SK-N-SH (cell line): ENCODE results near the gene ZNF576. TPM values are rescaled to one million over a fixed set of nuclear protein-coding genes. Genes with fewer than 3 reads are reported as not detected.

Experiments
- CTCF ChIA-PET: fragments of 300-600, 350-600 bp; formaldehyde crosslinking; extraction: SDS; loops from one replicate; lab custom pipeline; 2021; lab: Yijun Ruan, JAX
- POLR2A ChIA-PET: fragments of 350-600 bp; sonication (Branson Sonifier 250); formaldehyde crosslinking; extraction: SDS; loops from one replicate; lab custom pipeline; 2020; ENCODE audit warnings: antibody characterized with exemption, inconsistent platforms; lab: Yijun Ruan, JAX
- DNase-seq: peaks from one replicate; pipeline ENCODE4 v3.0.0; 2012
- H2AFZ ChIP-seq: fragments of 200-600 bp; sonication (generic); 2 replicates; pipeline ENCODE4 v1.8.1; 2016; ENCODE audit warnings: antibody characterized with exemption, mild to moderate bottlenecking, low read depth
- H3F3A ChIP-seq: fragments of 200-600 bp; sonication (generic); replicated peaks from 2 replicates; pipeline ENCODE3; 2016; ENCODE audit warnings: antibody characterized with exemption, mild to moderate bottlenecking; ENCODE audit not compliant: insufficient read depth
- H3K27ac ChIP-seq, 2 experiments: fragments of 200-500 bp in 1 of 2; fragments of 200-600 bp in 1 of 2; sonication (Bioruptor generic) in 1 of 2; sonication (generic), shearing (Covaris generic) in 1 of 2; 2 replicates each; pipeline versions ENCODE4 v1.5.1 to v1.6.1; 2014 to 2016; ENCODE audit warnings: low read depth in 2 of 2, inconsistent platforms in 1 of 2, low read length in 1 of 2, mild to moderate bottlenecking in 1 of 2, mixed read lengths in 1 of 2
- H3K27me3 ChIP-seq: fragments of 200-600 bp; sonication (generic), shearing (Covaris generic); 2 replicates; pipeline ENCODE4 v1.6.1; 2016; ENCODE audit warnings: mixed run types; ENCODE audit not compliant: insufficient read depth
- H3K36me3 ChIP-seq, 2 experiments: fragments of 200-500 bp in 1 of 2; fragments of 200-600 bp in 1 of 2; sonication (Bioruptor generic) in 1 of 2; sonication (generic) in 1 of 2; replicated peaks in 1 of 2; 2 replicates each; pipeline versions ENCODE3 to v1.5.1; 2014 to 2016; ENCODE audit warnings: low read length in 1 of 2, mild to moderate bottlenecking in 1 of 2; ENCODE audit not compliant: insufficient read depth in 2 of 2, control insufficient read depth in 1 of 2
- H3K4me1 ChIP-seq, 2 experiments: fragments of 200-500 bp in 1 of 2; fragments of 200-600 bp in 1 of 2; sonication (Bioruptor generic) in 1 of 2; sonication (generic), shearing (Covaris generic) in 1 of 2; 2 replicates each; pipeline versions ENCODE4 v1.5.1 to v1.6.1; 2014 to 2016; ENCODE audit warnings: low read depth in 1 of 2, low read length in 1 of 2, mixed run types in 1 of 2; ENCODE audit not compliant: insufficient read depth in 2 of 2, control insufficient read depth in 1 of 2
- H3K4me2 ChIP-seq: fragments of 200-600 bp; sonication (generic), shearing (Covaris generic); 2 replicates; pipeline ENCODE4 v1.6.1; 2017; ENCODE audit warnings: mixed run types
- H3K4me3 ChIP-seq, 2 experiments: fragments of 200-500 bp in 1 of 2; fragments of 200-600 bp in 1 of 2; sonication (Bioruptor generic) in 1 of 2; sonication (generic), shearing (Covaris generic) in 1 of 2; 2 replicates each; pipeline versions ENCODE4 v1.5.1 to v1.8.1; 2014 to 2016; ENCODE audit warnings: low read depth in 2 of 2, inconsistent platforms in 1 of 2, low read length in 1 of 2, mild to moderate bottlenecking in 1 of 2, mixed read lengths in 1 of 2, moderate library complexity in 1 of 2
- H3K79me2 ChIP-seq: fragments of 200-600 bp; sonication (generic); 2 replicates; pipeline ENCODE4 v1.8.1; 2017; ENCODE audit warnings: mild to moderate bottlenecking; ENCODE audit not compliant: insufficient read depth
- H3K9ac ChIP-seq: fragments of 200-600 bp; sonication (generic); 2 replicates; pipeline ENCODE4 v1.6.1; 2017; ENCODE audit warnings: mixed run types
- H3K9me2 ChIP-seq: fragments of 200-600 bp; sonication (generic); 2 replicates; pipeline ENCODE4 v1.6.1; 2017; ENCODE audit warnings: mixed run types
- H3K9me3 ChIP-seq: fragments of 200-600 bp; sonication (generic); 2 replicates; pipeline ENCODE4 v1.6.1; 2017; ENCODE audit warnings: mixed run types, mild to moderate bottlenecking, moderate library complexity
- H4K20me1 ChIP-seq: fragments of 200-600 bp; sonication (generic); 2 replicates; pipeline ENCODE4 v1.6.1; 2017; ENCODE audit warnings: mild to moderate bottlenecking, mixed run types; ENCODE audit not compliant: insufficient read depth
- EZH2phosphoT487 ChIP-seq: fragments of 200-600 bp; sonication (generic); IDR thresholded peaks from 2 replicates; pipeline ENCODE4 v1.6.1; 2017; ENCODE audit warnings: low read depth, mixed run types, mild to moderate bottlenecking, antibody characterized with exemption, moderate library complexity, borderline replicate concordance
- FOXJ3 ChIP-seq: sonication (generic); formaldehyde crosslinking; IDR thresholded peaks from 2 replicates; pipeline ENCODE4 v1.5.1; 2020; ENCODE audit warnings: mild to moderate bottlenecking, missing genetic modification reagents
- FOXM1 ChIP-seq: IDR thresholded peaks from 2 replicates; pipeline ENCODE4 v1.4.0; 2012; ENCODE audit warnings: low read depth, mild to moderate bottlenecking
- GABPA ChIP-seq: IDR thresholded peaks from 2 replicates; pipeline ENCODE4 v1.4.0; 2012; ENCODE audit warnings: low read depth, mild to moderate bottlenecking
- GATA2 ChIP-seq: sonication (generic); formaldehyde crosslinking; IDR thresholded peaks from 2 replicates; pipeline ENCODE4 v1.5.0; 2020; ENCODE audit warnings: mild to moderate bottlenecking, missing genetic modification reagents
- IRF3 ChIP-seq: fragments of 150-350 bp; IDR thresholded peaks from 2 replicates; pipeline ENCODE4 v1.6.1; 2016; ENCODE audit warnings: mild to moderate bottlenecking, low read depth, low read length
- MEF2A ChIP-seq: IDR thresholded peaks from 2 replicates; pipeline ENCODE4 v1.4.0; 2012; ENCODE audit warnings: low read depth, borderline replicate concordance
- MXI1 ChIP-seq: IDR thresholded peaks from 2 replicates; pipeline ENCODE4 v1.6.1; 2012; ENCODE audit warnings: mild to moderate bottlenecking, low read depth, low read length, improper control_type of control experiment
- NRF1 ChIP-seq: IDR thresholded peaks from 2 replicates; pipeline ENCODE4 v1.6.1; 2012; ENCODE audit warnings: low read depth, mild to moderate bottlenecking, low read length
- PBX3 ChIP-seq: IDR thresholded peaks from 2 replicates; pipeline ENCODE4; 2012
- RAD21 ChIP-seq: IDR thresholded peaks from 2 replicates; pipeline ENCODE4 v1.6.1; 2012; ENCODE audit warnings: mild to moderate bottlenecking, low read length
- RCOR1 ChIP-seq: fragments of 150-350 bp; IDR thresholded peaks from 2 replicates; pipeline ENCODE4 v1.6.1; 2017; ENCODE audit warnings: antibody characterized with exemption, low read length
- SIN3A ChIP-seq: IDR thresholded peaks from 2 replicates; pipeline ENCODE4 v1.6.1; 2012; ENCODE audit warnings: low read depth, mild to moderate bottlenecking, low read length, moderate library complexity, borderline replicate concordance
- SMC3 ChIP-seq: IDR thresholded peaks from 2 replicates; pipeline ENCODE4 v1.6.1; 2012; ENCODE audit warnings: low read depth, low read length, improper control_type of control experiment
- TAF1 ChIP-seq: IDR thresholded peaks from 2 replicates; pipeline ENCODE4 v1.6.1; 2012; ENCODE audit warnings: low read depth, mild to moderate bottlenecking, low read length, moderate library complexity, borderline replicate concordance
- USF2 ChIP-seq: fragments of 150-350 bp; IDR thresholded peaks from 2 replicates; pipeline ENCODE4 v1.6.1; 2017; ENCODE audit warnings: antibody characterized with exemption, low read length, low read depth, borderline replicate concordance
- ZBTB33 ChIP-seq: IDR thresholded peaks from 2 replicates; pipeline ENCODE4 v1.4.0; 2012; ENCODE audit warnings: low read depth, borderline replicate concordance
- WGBS: methylation state at CpG from one replicate; pipeline ENCODE4 v1.1.6; 2017; ENCODE audit warnings: low lambda C conversion rate; 5-methylcytosine and 5-hydroxymethylcytosine counted together
- polyA plus RNA-seq, 3 experiments: library from polyadenylated mRNA; depleted of rRNA; stranded (reverse); fragments of >200 nt; gene quantifications; 2 replicates each; pipeline ENCODE4 v1.2.3, GENCODE V29; 2012

The ZNF576 gene
- polyA plus RNA-seq, 1 of the 3 experiments (the other 2 are of a cell fraction) = 12.8 TPM

- Histone ChIP-seq H3K9ac (peak overlapping the region; percentile 94), H3K36me3 (peaks cover 23 to 28% of the 10 kb centered on the region in 2 experiments), H3K4me1 (peaks cover 8 to 22% of the 10 kb centered on the region in 2 experiments; a peak in 2 of 4 replicates), H3K9me3 (no peaks in the 10 kb centered on the region), H4K20me1 (peaks cover 9% of the 10 kb centered on the region; the same call in 1 of the 2 replicates), H3K27ac (peak overlapping the region; percentile 93 to 98), H2AFZ (peak overlapping the region; percentile 85), H3F3A (peaks cover 21% of the 10 kb centered on the region), H3K27me3 (no peaks in the 10 kb centered on the region), H3K4me2 (peak overlapping the region; percentile 99), H3K79me2 (peaks cover 70% of the 10 kb centered on the region), H3K4me3 (peak overlapping the region; percentile 72 to 80), H3K9me2 (no peaks in the 10 kb centered on the region)
- ChIA-PET CTCF (interaction anchor here (0.9 to 6.6 kb wide), 8 partner anchors 9 to 213 kb away, joined by 3 to 104 read pairs (median 4); no protein-coding TSS in a partner anchor), POLR2A (interaction anchor here (0.9 to 1.2 kb wide), 2 partner anchors 21 to 42 kb away, joined by 4 to 5 read pairs; partner anchors contain the start of genes PINLYP and XRCC1)
- DNase-seq = no peak
- WGBS = 13% methylated on average over 5 of the region's 7 CpGs
- TF ChIP-seq SIN3A (0 out of 2 replicates have a peak, but pooled peaks have one; percentile 15), GATA2 (CRISPR knock-in tag) (no peak), IRF3 (no peak), EZH2phosphoT487 (no peak)
These were observed 557 bp downstream of the ZNF576 start for GRCh38 chr19:43596842-43597461.

GRCh38 chr19:43597876-43598275 lies 1.5 kb downstream of the ZNF576 start:
- Histone ChIP-seq H3F3A (peaks cover 28% of the 10 kb centered on the region), H3K4me2 (peak overlapping the region; percentile 99), H3K4me1 (peaks cover 8 to 22% of the 10 kb centered on the region in 2 experiments; a peak in 2 of 4 replicates), H3K27ac (no peak overlapping the region), H3K79me2 (peaks cover 68% of the 10 kb centered on the region), H3K4me3 (peak overlapping the region in 1 of 2 experiments; percentile 80; a peak in 3 of 4 replicates), H3K36me3 (peaks cover 18 to 29% of the 10 kb centered on the region in 2 experiments), H3K9me3 (no peaks in the 10 kb centered on the region), H3K27me3 (no peaks in the 10 kb centered on the region), H2AFZ (no peak overlapping the region), H4K20me1 (peaks cover 9% of the 10 kb centered on the region; the same call in 1 of the 2 replicates), H3K9me2 (no peaks in the 10 kb centered on the region), H3K9ac (peak overlapping the region; percentile 94)
- ChIA-PET POLR2A (interaction anchor here (0.6 kb wide), 1 partner anchor 75 kb away, joined by 5 read pairs; no protein-coding TSS in a partner anchor), CTCF (interaction anchor here (0.9 to 6.6 kb wide), 3 partner anchors 8 to 62 kb away, joined by 3 to 104 read pairs (median 3); no protein-coding TSS in a partner anchor)
- TF ChIP-seq MEF2A = no peak
- TF ChIP-seq IRF3 = no peak
- no peak for TF ChIP-seq TAF1
- no peak for TF ChIP-seq SIN3A
- no peak for TF ChIP-seq RAD21
- no peak for TF ChIP-seq RCOR1
- no peak for TF ChIP-seq FOXM1
- no peak for TF ChIP-seq PBX3
- TF ChIP-seq NRF1 = no peak
- TF ChIP-seq GABPA = no peak
- no peak for TF ChIP-seq EZH2phosphoT487
- no peak for TF ChIP-seq ZBTB33
- no peak for TF ChIP-seq SMC3
- TF ChIP-seq FOXJ3 = no peak
- TF ChIP-seq MXI1 = no peak
- no peak for TF ChIP-seq USF2
- no peak for DNase-seq
- 67% methylated on average over 5 of the region's 5 CpGs for WGBS
